KMS-11 (cell line): Measurements from ENCODE around the gene OR2A2.

Experiments
- H2AFZ ChIP-seq: fragments of 200-600 bp; sonication (generic); 2 replicates; pipeline ENCODE4 v1.6.1; 2016; ENCODE audit warnings: antibody characterized with exemption, mixed run types, low read depth
- H3K27ac ChIP-seq: fragments of 200-600 bp; sonication (generic); 2 replicates; pipeline ENCODE4 v1.6.1; 2016; ENCODE audit warnings: mild to moderate bottlenecking, mixed run types
- H3K27me3 ChIP-seq: fragments of 200-600 bp; sonication (generic); 2 replicates; pipeline ENCODE4 v1.6.1; 2017; ENCODE audit warnings: mild to moderate bottlenecking, low read depth, mixed run types, moderate library complexity; ENCODE audit not compliant: insufficient read depth
- H3K36me3 ChIP-seq: fragments of 200-600 bp; sonication (generic); 2 replicates; pipeline ENCODE4 v1.6.1; 2017; ENCODE audit warnings: mild to moderate bottlenecking, mixed run types; ENCODE audit not compliant: insufficient read depth
- H3K4me1 ChIP-seq: fragments of 200-600 bp; sonication (generic); 2 replicates; pipeline ENCODE4 v1.6.1; 2016; ENCODE audit warnings: mild to moderate bottlenecking, low read depth, mixed run types; ENCODE audit not compliant: poor library complexity, severe bottlenecking
- H3K4me2 ChIP-seq: fragments of 200-600 bp; sonication (generic); 2 replicates; pipeline ENCODE4 v1.7.0; 2016; ENCODE audit warnings: mild to moderate bottlenecking, mixed run types
- H3K4me3 ChIP-seq: fragments of 200-600 bp; sonication (generic); IDR thresholded peaks from 2 replicates; pipeline ENCODE4 v1.6.1; 2017; ENCODE audit warnings: low read depth, low read length, mixed read lengths; ENCODE audit not compliant: insufficient read depth
- H3K79me2 ChIP-seq: fragments of 200-600 bp; sonication (generic); 2 replicates; pipeline ENCODE4 v1.6.1; 2016; ENCODE audit warnings: low read depth, mixed run types; ENCODE audit not compliant: insufficient read depth
- H3K9ac ChIP-seq: fragments of 200-600 bp; sonication (generic); 2 replicates; pipeline ENCODE4 v1.6.1; 2016; ENCODE audit warnings: mild to moderate bottlenecking, mixed run types
- H4K20me1 ChIP-seq: fragments of 200-600 bp; sonication (generic); 2 replicates; pipeline ENCODE4 v1.6.1; 2016; ENCODE audit warnings: mild to moderate bottlenecking, mixed run types; ENCODE audit not compliant: insufficient read depth
- TF ChIP-seq, protein P1 (sequence below): fragments of 200-600 bp; sonication (generic); conservative IDR thresholded peaks from 2 replicates; pipeline ENCODE4 v1.6.1; 2017; ENCODE audit warnings: low read depth, mild to moderate bottlenecking, antibody characterized with exemption, low read length, moderate library complexity, mixed read lengths

OR2A2 gene

DNA sequence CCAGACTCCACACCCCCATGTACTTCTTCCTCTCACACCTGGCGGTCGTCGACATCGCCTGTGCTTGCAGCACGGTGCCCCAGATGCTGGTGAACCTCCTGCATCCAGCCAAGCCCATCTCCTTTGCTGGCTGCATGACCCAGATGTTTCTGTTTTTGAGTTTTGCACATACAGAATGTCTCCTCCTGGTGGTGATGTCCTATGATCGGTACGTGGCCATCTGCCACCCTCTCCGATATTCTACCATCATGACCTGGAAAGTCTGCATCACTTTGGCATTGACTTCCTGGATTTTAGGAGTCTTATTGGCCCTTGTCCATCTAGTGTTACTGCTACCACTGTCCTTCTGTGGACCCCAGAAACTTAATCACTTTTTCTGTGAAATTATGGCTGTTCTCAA lies 35.0 kb upstream of the OR2A2 start:
- no peak overlapping the region for H2AFZ ChIP-seq
- TF ChIP-seq, protein P1, sequence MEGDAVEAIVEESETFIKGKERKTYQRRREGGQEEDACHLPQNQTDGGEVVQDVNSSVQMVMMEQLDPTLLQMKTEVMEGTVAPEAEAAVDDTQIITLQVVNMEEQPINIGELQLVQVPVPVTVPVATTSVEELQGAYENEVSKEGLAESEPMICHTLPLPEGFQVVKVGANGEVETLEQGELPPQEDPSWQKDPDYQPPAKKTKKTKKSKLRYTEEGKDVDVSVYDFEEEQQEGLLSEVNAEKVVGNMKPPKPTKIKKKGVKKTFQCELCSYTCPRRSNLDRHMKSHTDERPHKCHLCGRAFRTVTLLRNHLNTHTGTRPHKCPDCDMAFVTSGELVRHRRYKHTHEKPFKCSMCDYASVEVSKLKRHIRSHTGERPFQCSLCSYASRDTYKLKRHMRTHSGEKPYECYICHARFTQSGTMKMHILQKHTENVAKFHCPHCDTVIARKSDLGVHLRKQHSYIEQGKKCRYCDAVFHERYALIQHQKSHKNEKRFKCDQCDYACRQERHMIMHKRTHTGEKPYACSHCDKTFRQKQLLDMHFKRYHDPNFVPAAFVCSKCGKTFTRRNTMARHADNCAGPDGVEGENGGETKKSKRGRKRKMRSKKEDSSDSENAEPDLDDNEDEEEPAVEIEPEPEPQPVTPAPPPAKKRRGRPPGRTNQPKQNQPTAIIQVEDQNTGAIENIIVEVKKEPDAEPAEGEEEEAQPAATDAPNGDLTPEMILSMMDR: no peak
- no peak overlapping the region for H3K4me2 ChIP-seq
- H3K27ac ChIP-seq: no peak overlapping the region
- H3K36me3 ChIP-seq: no peaks in the 10 kb centered on the region
- no peaks in the 10 kb centered on the region for H3K4me1 ChIP-seq
- H3K4me3 ChIP-seq: no peak overlapping the region
- H3K79me2 ChIP-seq: no peaks in the 10 kb centered on the region
- no peaks in the 10 kb centered on the region for H4K20me1 ChIP-seq
- H3K9ac ChIP-seq: no peak overlapping the region
- no peaks in the 10 kb centered on the region for H3K27me3 ChIP-seq

DNA sequence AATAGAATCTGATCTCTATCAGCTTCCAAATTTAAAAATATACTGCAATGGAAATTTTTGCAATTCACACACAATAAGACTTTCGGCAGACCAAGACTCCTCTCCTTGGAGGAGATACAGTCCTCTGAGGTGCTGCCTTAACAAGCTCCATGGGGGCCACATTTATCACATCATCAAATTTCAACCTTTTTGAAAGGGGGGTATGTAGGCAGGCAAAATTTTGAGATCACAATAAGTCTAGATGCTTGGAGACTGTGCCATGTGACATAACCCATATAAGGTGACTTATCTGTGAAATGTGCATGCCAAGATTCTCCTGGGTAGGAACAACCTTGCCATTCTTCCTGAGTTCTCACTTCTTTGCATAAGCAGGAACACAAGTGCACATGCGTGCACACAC lies 23.4 kb upstream of the OR2A2 start, which contains the start of gene OR2A12:
Gene OR2A12, plus strand, starts transcription at position 301 of the 400 bp plus-strand sequence. CDS start 8,830 bp downstream, outside the sequence.
- H3K4me2 ChIP-seq: no peak within 1 kb of the TSS
- no peak within 1 kb of the TSS for H3K27ac ChIP-seq
- H4K20me1 ChIP-seq: no peaks in the 10 kb centered on the region
- no peaks in the 10 kb centered on the region for H3K27me3 ChIP-seq
- H3K4me3 ChIP-seq: no peak within 1 kb of the TSS
- H3K79me2 ChIP-seq: no peaks in the 10 kb centered on the region
- H2AFZ ChIP-seq: no peak within 1 kb of the TSS
- no peak within 1 kb of the TSS for H3K9ac ChIP-seq
- TF ChIP-seq, protein P1: no peak
- no peaks in the 10 kb centered on the region for H3K36me3 ChIP-seq
- H3K4me1 ChIP-seq: no peaks in the 10 kb centered on the region

DNA sequence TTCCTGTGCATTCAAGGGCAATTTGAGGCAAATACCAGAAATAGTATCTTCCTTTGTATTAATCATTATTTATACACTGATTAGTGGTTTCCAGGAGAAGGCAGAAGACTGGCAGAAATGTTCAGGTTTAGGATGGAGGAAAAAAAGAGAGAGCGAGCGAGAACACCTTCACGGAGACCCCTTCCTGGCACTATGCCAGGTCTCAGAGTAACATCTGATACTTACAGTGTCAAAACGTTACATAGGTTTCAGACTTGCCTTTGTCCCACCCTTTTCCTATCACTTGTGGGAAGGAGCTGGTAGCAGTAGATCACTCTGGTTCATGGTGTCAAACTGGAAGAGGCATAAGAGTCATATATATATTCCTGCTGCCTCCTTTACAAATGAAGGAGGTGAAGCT lies 22.7 kb upstream of the OR2A2 start:
- H3K79me2 ChIP-seq: no peaks in the 10 kb centered on the region
- H4K20me1 ChIP-seq: no peaks in the 10 kb centered on the region
- no peaks in the 10 kb centered on the region for H3K4me1 ChIP-seq
- no peak overlapping the region for H3K9ac ChIP-seq
- no peak overlapping the region for H2AFZ ChIP-seq
- no peak overlapping the region for H3K27ac ChIP-seq
- no peaks in the 10 kb centered on the region for H3K36me3 ChIP-seq
- H3K4me2 ChIP-seq: no peak overlapping the region
- H3K4me3 ChIP-seq: no peak overlapping the region
- H3K27me3 ChIP-seq: no peaks in the 10 kb centered on the region
- TF ChIP-seq, protein P1: no peak

DNA sequence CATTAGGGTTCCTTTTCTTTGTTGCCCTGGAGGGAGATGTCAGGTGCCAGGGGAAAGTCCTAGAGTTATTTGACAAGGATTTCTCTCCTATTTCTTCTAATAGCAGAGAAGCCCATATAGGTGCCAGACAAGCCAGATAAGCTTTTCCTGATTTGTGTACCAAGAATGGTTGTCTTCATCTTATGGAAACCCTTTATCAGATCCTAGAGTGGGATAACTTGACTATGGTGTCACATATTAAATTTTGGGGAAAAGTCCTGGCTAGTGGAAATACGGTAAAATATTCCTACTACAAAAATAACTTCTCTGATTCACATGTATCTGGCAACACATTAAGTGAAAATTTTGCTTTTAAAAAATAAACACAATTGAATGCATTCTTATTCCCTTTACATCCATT lies 22.2 kb upstream of the OR2A2 start:
- no peak overlapping the region for H3K4me3 ChIP-seq

More for the DNA sequence above, 22.2 kb upstream of the OR2A2 start:
- no peaks in the 10 kb centered on the region for H3K4me1 ChIP-seq
- H4K20me1 ChIP-seq: no peaks in the 10 kb centered on the region
- no peak overlapping the region for H2AFZ ChIP-seq
- no peak overlapping the region for H3K9ac ChIP-seq
- H3K27ac ChIP-seq: no peak overlapping the region
- H3K27me3 ChIP-seq: no peaks in the 10 kb centered on the region
- no peaks in the 10 kb centered on the region for H3K36me3 ChIP-seq
- no peaks in the 10 kb centered on the region for H3K79me2 ChIP-seq
- no peak overlapping the region for H3K4me2 ChIP-seq
- TF ChIP-seq, protein P1: no peak
